HCT116 (cell line): ENCODE data around the gene FAM89B.

ENCODE experiments used
- EZH2 ChIP-seq: fragments of 200-600 bp; sonication (generic); IDR thresholded peaks from 2 replicates; pipeline ENCODE4 v1.6.1; 2017; ENCODE audit warnings: antibody characterized with exemption, mixed run types
- YY1 ChIP-seq: IDR thresholded peaks from 2 replicates; pipeline ENCODE4 v1.6.1; 2011; ENCODE audit warnings: low read length, low read depth, moderate library complexity, mild to moderate bottlenecking; ENCODE audit not compliant: insufficient replicate concordance; ENCODE audit errors: extremely low read depth
- TF ChIP-seq, protein P1 (sequence below), 3 experiments: fragments of 200-600 bp in 1 of 3; sonication (generic) in 1 of 3; IDR thresholded peaks in 2 of 3; conservative IDR thresholded peaks in 1 of 3; 2 replicates each; pipeline ENCODE4 v1.5.1; 2012 to 2017; ENCODE audit warnings: low read depth in 2 of 3, low read length in 2 of 3, antibody characterized with exemption in 1 of 3, borderline replicate concordance in 1 of 3, control low read depth in 1 of 3, mild to moderate bottlenecking in 1 of 3, mixed read lengths in 1 of 3, mixed run types in 1 of 3, moderate library complexity in 1 of 3; ENCODE audit not compliant: insufficient read depth in 1 of 3
- TF ChIP-seq, protein P2 (sequence below): IDR thresholded peaks from 2 replicates; pipeline ENCODE4 v1.6.1; 2012
- TF ChIP-seq, protein P3 (sequence below): IDR thresholded peaks from 2 replicates; pipeline ENCODE4 v1.6.1; 2012

DNA sequence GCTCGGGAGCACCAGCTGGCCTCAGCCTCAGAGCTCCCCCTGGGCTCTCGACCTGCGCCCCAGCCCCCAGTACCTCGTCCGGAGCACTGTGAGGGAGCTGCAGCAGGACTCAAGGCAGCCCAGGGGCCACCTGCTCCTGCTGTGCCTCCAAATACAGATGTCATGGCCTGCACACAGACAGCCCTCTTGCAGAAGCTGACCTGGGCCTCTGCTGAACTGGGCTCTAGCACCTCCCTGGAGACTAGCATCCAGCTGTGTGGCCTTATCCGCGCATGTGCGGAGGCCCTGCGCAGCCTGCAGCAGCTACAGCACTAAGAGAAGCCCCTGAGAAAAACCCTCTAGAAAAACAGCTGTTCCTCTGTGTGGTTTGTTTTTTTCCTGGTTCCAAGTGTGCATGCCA is 918 bp upstream of the FAM89B start:
- TF ChIP-seq, protein P1, sequence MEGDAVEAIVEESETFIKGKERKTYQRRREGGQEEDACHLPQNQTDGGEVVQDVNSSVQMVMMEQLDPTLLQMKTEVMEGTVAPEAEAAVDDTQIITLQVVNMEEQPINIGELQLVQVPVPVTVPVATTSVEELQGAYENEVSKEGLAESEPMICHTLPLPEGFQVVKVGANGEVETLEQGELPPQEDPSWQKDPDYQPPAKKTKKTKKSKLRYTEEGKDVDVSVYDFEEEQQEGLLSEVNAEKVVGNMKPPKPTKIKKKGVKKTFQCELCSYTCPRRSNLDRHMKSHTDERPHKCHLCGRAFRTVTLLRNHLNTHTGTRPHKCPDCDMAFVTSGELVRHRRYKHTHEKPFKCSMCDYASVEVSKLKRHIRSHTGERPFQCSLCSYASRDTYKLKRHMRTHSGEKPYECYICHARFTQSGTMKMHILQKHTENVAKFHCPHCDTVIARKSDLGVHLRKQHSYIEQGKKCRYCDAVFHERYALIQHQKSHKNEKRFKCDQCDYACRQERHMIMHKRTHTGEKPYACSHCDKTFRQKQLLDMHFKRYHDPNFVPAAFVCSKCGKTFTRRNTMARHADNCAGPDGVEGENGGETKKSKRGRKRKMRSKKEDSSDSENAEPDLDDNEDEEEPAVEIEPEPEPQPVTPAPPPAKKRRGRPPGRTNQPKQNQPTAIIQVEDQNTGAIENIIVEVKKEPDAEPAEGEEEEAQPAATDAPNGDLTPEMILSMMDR (IDR thresholded peaks at IDR 0.05 in 2 of 3, conservative IDR thresholded peaks at IDR 0.05 in 1 of 3; ENCODE audit: borderline replicate concordance in 1 of 3, insufficient read depth in 1 of 3, low read depth in 2 of 3, low read length in 2 of 3) = no peak
- TF ChIP-seq, protein P2, sequence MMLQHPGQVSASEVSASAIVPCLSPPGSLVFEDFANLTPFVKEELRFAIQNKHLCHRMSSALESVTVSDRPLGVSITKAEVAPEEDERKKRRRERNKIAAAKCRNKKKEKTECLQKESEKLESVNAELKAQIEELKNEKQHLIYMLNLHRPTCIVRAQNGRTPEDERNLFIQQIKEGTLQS = no peak
- no peak for TF ChIP-seq EZH2
- TF ChIP-seq YY1 = no peak
- TF ChIP-seq, protein P3, sequence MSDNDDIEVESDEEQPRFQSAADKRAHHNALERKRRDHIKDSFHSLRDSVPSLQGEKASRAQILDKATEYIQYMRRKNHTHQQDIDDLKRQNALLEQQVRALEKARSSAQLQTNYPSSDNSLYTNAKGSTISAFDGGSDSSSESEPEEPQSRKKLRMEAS = no peak
